Hematopoietic multipotent progenitor cell (in vitro differentiated cells): ENCODE measurements around the gene PAM. TPM values are rescaled to one million over a fixed set of nuclear protein-coding genes. Genes with fewer than 3 reads are reported as not detected.

Experiments used
- DNase-seq, 3 donors: peaks; one replicate each; pipeline ENCODE4 v3.0.0-alpha.2; 2011 to 2015; ENCODE audit warnings: low read depth in 2 of 3, low spot score in 2 of 3
- total RNA-seq: library from RNA; depleted of rRNA; stranded (reverse); fragments of >200 nt; gene quantifications from one replicate; pipeline ENCODE4 v1.2.3, GENCODE V29; 2012

Gene PAM
- total RNA-seq, 1 donor = 13.7 TPM

DNA sequence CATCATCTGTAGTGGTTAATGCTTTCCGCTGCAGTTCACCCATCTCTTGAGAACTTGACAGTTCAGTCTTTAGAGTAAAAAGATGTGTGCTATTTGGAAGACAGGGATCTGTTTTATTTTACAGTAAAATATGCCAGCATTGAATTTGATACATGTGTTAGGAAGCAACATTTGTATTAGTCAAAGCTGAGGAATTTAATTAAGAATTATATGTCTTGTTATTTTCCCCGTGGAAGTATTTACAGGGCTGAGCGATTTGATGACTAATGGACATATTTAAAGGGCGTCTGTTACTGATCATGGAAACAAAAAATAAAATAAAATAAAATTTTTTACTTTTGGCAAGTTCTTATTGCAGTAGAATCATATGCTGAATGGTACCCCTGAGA is 101.3 kb downstream of the PAM start:
- no peak for DNase-seq

DNA sequence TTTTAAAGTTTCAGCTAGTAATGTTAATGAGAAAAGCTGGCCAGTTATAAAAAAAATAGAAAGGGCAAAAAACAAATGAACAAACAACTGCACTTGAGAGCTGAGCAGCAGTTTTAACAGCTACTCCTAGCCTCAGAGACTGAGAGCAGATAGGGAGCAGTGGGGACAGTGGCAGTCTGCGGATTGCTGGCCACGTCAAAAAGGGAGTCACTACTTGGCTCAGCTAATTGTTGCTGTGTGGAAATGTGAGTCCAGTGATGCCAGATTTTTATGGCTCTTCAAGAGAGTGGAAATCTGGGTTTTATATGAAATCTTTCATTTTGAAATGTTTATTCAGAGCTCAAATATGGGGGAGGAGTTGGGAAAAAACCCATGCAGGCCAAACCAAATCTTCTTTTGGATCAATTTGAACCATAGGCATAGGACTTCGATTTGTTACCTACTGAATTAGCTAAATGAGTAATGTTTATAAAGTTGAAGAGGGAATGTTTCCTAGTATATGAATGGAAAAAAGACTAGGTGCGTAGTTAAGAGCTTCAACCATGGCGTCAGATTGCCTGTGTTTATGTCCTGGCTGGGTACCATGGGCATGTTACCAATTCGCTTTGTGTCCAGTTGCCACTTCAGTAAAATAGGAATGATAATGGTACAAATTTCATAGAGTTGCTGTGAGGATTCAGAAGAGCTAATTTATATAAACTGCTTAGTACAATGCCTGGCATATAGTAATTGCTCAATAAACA is 102.1 kb downstream of the PAM start:
- no peak for DNase-seq

DNA sequence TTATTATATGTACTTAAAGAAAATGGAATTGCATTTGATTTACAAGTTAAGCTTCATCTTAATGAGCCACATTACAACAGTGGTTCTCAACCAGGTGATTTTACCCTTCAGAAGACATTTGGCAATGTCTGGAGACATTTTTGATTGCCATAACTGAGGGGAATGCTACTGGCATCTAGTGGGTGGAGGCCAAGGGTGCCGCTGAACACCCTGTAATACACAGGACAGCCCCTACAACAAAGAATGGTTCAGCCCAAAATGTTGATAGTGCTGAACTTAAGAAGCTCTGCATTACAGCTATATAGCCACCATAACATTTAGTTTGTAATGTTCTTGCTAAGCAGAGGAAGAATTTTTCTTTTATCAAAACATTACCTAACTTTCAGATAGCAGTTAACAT is 103.1 kb downstream of the PAM start:
- no peak for DNase-seq

DNA sequence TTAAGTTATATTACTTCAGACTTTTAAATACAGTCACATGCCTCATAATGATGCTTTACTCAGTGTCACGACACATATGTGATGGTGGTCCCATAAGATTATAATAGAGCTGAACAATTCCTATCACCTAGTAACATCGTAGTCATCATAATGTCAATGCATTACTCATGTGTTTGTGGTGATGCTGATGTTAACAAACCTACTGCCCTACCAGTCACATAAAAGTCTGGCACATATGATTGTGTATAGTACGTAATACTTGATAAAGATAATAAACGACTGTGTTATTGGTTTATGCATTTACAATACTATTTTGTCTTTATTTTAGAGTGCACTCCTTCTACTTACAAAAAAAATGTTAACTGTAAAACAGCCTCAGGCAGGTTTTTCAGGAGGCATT is 103.7 kb downstream of the PAM start:
- DNase-seq = no peak

DNA sequence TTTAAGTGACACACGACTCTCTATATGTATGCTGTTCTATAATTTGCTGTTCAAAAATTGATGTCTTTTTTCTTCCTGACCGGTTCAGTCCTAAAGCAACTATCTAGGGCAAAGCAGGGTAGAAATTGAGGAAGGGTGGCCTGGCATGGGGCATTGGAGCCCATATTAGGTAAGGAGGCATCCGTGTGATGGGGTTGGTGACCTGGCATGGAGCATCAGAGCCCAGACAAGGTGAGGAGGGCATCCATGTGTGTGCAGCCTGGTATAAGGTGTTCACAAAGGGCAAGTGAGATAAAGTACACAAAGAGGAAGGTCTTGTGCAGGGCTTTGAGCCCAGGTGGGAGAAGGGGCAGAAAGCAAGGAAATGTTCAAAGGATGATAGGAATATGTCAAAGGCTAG is 104.9 kb downstream of the PAM start:
- no peak for DNase-seq

DNA sequence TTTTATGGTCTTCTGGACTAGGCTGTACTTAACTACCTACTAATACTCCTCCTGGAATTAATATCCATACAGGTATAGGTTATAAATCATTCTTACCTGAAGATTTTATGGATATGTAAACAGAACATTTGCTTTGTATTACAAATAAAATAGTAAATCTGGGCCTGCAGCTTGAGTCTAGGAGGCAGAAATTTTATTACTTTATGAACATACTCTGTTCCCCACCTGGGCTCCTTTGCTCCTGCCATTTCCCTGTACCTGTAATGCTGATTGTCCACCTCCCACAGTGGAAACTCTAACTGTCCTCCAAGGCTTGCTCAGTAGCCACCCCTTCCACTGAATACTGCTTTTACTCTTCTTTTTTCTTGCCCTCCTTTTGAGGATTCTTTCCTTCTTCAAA is 108.0 kb downstream of the PAM start:
- DNase-seq = no peak

DNA sequence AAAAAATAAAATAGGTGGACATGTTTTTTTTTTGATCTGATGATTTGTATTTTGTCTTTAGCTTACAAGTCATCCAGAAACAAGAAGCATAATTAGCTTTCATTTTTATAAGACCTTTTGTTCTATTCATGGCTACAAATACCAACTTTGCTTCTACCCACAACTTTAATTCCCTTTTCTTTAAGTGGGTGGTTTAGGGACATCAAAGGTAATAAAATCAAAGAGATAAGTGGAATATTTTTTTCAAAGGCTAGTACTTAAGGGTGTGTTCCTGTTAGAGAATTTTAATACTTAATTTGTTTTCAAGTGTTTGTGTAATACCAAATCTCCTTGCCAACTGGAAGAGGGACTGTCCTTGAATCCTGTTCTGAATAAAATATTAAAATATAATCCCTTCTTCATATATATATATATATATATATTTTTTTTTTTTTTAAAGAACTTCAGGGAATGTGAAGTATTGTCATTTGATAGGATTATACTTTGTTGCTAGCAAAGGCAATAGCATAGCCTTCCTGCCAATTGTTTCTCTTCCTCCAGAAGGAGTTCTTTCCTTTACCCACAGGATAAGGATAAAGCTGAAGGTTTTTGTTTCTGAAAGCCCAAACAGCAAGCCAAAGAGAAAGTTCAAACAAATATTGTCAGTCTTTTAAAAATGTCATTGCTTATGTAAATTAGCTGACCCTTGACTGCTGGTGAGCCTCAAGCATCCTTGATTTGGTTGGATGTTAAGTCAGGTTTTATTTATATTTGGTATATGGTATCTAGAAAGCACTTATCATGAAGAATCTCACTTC is 108.9 kb downstream of the PAM start:
- DNase-seq = peak in 1 of 3 donors; percentile 10

DNA sequence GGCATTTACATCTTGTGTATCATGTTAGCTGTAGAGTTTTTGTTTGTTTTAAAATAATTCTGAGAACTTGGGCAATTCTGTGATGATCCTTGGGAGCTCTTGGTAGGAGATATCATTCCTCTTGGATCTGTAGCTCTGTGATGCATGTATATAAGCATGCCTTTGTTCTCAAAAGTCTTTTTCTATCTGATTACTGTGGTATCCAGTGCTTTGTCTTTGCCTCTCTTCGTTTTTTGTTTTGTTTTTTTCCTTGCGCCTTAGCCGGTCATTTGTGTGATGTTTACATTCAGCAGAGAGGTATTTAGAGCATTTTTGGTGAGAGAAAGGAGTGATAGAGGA is 110.0 kb downstream of the PAM start:
- no peak for DNase-seq

DNA sequence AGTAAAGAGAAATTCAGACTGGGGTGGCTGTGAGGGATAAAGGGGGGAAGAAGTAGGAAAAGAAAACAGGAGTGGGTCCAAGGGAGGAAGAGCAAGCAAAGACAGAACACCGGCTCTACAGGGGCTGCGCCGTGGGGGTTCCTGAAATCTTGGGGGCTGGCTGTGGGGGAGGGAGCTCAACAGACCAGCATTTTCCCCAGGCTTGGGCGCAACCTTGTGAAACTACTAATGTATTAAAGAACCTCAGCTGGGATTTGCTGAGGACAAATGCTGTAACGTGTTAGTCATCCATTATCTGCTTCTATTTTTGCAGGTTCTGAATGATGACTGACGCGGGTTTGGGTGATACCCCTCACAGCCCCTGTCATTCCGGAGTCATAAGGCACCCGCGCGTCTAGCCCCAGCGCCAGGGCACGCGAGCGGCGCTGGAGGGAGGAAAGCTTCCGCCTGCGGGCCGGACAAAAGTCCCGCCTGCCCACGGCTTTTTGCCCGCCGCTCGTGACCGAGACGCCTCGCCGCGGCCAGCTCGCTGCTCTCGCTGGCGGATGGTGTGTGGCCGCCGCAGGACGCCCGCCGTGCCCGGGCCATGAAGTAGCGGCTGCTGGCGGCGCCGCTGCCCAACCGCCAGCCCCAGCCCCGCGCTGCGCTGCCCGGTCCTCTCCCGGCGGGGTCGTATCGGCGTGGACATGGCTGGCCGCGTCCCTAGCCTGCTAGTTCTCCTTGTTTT is 110.6 kb downstream of the PAM start:
- peak in 2 of 3 donors; percentile 52 to 59 for DNase-seq

DNA sequence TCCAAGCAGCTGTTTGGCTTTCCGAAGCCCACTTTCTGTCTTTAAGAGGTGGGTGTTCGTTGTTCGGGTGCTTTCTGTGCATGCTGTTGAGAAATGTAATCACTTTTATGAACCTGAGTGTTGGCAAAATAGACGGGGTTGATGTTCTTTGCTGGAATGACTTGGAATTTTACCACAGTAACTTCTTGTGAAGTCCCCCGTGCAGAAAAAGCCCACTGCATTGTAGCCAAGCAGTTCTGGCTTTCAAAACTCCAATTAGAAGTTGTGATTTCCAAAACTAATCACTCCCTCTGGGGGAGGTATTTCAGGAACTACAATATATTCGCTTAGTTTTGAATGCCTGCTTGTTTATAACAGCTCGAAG is 111.1 kb downstream of the PAM start:
- peak in 1 of 3 donors; percentile 15 for DNase-seq

DNA sequence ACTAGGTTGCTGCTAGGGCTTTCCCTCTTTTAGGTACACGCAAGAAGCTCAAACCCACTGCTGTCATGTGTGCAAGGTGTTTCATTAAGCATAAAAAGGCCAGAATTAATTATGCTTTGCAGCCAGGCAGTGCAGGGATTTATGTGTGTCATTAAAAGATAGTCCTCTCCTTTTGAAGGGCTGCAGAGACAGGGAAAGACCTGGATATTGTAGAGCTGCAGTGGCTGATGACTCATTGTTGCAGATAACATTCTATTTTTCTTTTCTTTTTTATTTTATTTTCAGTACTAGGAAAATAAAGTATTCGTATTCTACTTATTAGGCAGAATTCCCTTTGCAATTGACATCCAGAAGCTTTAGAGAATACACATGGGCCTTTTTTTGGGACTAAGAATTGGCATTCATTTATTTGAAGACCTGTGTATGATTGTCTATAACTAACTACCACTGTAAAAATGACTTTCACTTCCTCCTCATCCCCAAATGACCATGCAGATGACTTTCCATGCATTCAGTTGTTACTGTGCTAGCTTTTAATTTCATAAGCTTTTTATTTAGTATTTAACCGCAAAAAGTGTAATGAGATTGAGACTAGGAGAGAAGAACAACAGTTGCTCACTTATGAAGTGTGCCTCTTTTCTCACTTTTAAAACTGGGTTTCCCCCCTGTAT is 113.0 kb downstream of the PAM start:
- no peak for DNase-seq

DNA sequence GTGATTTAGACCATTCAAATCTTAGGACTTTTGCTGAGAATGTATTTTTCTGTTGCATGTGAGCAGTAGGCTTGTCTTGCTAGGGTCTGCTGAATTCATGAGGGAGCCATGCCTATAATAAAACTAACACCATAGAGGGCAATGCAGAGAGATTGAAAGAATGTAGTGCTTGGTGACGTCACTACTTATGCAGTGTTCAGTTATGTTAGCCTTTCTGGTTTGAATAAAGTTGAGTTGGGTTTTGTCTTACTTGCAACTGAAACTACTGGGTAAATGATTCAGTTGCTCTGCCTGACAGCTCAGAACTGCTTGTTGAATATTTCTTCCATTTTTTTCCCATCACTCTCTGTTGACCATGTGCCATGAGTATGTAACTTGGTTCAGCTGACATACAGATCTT is 114.1 kb downstream of the PAM start:
- DNase-seq = no peak

DNA sequence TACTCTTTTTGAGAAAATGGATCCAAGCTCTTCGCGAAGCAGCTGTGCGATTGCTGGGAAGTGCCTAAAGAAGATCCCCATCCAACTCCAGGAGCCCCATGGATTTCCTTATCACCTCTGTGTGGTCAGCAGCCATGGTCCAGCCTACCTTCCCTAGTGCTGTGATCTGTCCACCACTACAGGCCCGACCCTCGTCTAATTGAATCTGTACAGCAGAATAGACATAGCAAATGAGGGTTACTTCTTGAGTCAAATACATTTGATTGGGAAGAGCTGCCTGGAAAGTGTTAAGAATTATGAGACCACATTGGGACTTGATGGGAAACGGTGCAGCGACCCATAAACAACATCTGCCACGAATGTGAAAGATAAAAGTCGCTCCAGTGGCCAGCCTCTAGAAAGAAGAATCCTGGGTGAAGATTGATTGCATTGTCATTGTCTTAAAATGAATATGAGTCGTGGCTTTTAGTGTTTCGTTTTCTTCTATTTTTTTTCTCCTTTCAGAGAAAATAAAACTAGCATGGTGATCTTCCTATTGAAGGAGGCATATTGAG is 118.4 kb downstream of the PAM start:
- DNase-seq = no peak

DNA sequence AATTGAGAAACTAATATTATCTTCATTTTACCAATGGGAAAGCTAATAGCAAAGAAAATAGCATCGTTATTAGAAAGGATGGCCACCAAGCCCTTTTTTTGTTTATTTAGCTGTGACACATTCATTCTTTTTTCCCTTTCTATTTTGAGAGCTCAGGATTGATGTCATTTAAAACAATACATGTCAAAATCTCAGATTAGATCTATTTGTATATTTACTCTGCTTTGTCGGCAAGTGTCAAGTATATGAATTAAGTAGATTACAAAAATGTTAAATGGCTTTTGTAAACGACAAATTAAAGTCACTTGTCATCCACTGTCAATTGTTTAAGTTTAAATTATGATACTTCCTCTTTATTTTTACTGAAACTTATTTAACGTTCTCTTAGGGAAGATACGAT is 118.9 kb downstream of the PAM start:
- no peak for DNase-seq

DNA sequence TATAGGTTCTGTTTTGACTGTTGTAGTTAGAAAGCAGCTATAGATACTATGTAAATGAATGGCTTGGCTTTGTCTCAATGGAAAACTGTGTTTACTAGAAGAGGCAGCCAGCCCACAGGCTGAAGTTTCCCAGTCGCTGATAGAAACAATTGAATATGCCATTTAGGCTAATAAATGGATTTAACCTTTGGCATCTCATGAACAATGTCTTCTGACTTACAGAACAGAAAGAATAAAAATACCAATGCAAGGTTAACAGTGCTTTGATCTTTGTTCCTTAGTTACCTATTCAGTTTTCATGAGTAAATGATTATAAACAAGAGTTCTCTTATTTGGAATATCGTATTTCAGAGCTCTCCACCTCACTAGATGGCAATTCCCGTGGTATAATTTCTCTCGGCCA is 120.6 kb downstream of the PAM start:
- DNase-seq = no peak

DNA sequence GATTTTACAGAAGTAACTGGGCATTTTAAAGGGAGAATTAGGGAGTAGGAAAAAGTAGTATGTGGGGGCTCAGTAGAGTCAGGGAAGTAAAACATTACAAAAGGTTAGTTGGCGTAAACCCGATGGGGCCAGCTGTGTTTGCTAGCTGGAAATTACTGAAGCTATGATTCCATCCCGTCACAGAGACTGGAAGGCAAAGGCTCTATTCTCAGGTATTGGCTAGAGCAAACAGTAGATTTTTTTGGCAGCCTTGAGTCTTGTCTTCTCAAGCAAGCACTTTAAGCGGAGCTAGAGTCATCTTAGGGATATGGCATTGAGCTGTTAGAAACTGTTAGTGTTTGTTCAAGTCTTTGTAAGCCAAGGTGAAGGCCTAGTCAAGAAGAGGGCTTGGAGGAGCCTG is 121.5 kb downstream of the PAM start:
- no peak for DNase-seq

DNA sequence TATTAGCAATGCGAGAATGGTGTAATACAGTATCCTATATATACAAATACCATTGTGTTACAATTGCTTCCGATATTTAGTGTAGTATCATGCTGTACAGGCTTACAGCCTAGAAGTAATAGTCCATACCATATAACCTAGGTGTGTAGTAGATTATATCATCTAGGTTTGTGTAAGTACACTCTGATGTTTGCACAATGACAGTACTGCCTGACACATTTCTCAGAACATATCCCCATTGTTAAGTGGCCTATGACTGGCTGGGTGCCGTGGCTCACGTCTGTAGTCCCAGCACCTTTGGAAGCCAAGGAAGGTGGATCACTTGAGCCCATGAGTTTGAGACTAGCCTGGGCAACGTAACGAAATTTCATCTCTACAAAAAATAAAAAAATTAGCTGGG is 124.6 kb downstream of the PAM start:
- DNase-seq = no peak

DNA sequence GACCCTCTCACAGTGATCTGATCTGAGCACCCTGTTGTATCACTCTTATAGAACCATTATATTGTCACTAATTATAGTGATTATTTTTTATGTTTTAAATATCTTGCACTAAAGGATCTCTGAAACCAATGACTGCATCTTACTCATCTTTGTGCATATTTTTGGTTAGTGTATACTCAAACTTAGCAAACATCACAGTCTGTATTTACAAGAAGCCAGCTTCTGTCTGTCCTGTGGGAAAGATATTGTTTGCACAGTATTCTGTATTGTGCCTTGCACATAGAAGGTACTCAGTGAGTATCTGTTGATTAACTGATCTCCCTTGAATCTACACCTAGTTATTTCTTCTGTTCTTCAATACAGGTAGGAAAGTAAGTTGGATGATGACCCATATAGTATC is 131.5 kb downstream of the PAM start:
- DNase-seq = no peak

DNA sequence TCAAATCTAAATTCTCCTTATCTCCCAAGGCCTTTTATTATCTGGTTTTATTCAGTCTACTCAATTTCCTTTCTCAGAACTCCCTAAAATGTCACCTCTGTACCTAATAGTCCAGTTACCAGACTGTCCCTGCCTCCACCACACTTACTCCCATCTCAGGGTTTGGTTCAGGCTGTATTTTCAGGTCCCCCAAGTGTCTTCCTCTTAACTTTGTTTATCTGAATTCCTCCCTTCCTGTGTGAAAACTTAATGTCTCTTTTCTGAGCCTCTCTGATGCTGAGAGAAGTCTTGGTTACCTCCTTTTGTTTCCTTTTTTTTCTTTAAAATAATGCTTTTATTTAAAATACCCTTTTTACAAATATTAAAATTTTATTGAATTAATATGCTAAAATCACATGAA is 133.4 kb downstream of the PAM start:
- no peak for DNase-seq

DNA sequence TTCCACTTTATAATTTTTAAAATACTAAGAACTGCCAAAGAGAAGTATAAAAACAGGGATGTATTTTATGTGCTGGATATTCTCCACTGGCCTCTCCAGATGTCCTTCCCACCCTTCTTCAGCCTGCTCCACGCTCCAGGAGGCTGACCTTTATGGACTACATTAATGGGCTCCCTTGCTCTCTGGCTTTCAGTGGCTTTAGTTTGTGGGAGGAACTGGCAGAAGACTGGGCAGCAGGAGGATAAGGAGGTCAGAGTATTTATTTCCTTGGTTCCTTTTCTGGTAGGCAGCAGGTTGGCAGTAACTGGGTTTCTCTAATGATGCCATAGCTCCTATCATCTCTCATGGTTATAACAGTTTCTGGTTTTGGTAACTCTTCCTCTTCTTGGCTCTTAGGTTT is 133.9 kb downstream of the PAM start:
- DNase-seq = no peak

DNA sequence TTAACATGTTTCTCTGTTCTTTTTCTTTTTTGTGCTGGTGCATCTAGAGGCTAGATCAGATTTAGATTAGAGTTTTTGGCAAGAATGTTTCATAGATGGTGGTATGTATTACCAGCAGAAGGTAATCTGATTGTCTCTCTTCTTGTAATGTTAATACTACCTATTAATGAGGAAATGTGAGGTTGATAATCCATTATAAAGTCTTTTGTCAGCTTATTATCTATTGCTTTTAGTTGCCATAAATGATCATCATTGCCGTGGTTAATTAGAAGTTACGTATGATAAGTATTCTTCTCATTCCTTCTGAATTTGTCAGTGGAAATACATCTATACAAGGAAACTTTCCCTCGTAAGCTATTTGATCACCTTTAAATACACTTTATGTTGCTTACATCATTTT is 135.0 kb downstream of the PAM start:
- no peak for DNase-seq
